Measurements from ENCODE around the gene CYSRT1.

DNA sequence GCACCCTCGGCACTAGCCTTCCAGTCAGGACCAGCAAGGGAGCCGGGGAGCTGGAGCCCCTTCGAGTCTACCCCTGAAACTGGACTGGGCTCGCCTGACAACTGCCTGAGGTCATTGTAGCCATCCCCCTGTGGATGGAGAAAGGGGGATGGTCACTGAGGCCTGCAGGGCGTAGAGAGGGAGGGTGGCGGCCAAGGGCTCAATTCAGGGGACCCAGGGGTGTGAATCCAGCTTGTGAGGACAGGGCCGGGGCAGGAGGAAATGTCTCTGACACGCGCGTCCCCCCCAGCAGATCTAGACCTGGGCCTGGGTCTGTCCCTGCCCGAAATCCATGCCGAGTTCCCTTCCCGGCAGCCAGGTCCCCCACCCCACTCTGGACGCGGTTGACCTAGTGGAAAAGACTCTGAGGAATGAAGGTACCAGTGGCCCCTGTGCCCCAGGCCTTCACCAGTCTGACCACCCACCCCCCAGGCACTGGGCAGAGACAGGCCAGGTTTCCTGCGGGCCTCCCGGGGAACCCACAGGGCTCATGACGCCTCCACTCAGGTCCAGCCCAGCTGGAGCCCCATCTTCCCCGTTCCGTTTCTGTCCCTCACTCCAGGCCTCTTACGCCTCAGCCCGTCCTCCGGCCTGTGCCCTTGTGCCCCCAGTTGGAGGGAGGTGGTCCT, 6.5 kb downstream of the CYSRT1 start:
- TF ChIP-seq, protein P1, sequence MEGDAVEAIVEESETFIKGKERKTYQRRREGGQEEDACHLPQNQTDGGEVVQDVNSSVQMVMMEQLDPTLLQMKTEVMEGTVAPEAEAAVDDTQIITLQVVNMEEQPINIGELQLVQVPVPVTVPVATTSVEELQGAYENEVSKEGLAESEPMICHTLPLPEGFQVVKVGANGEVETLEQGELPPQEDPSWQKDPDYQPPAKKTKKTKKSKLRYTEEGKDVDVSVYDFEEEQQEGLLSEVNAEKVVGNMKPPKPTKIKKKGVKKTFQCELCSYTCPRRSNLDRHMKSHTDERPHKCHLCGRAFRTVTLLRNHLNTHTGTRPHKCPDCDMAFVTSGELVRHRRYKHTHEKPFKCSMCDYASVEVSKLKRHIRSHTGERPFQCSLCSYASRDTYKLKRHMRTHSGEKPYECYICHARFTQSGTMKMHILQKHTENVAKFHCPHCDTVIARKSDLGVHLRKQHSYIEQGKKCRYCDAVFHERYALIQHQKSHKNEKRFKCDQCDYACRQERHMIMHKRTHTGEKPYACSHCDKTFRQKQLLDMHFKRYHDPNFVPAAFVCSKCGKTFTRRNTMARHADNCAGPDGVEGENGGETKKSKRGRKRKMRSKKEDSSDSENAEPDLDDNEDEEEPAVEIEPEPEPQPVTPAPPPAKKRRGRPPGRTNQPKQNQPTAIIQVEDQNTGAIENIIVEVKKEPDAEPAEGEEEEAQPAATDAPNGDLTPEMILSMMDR (conservative IDR thresholded peaks at IDR 0.05 in 1 of 2, IDR thresholded peaks at IDR 0.05 in 1 of 2; ENCODE audit: low read depth in 1 of 2, low read length in 2 of 2): no peak
- no peak for TF ChIP-seq EZH2 (IDR thresholded peaks at IDR 0.05; ENCODE audit: low read length, missing control alignments)

Data from fibroblast of lung (primary cell).